AG04450 (cell line): ENCODE results near the gene EGR1. TPM values are rescaled to one million over a fixed set of nuclear protein-coding genes. Genes with fewer than 3 reads are reported as not detected.

Experiments
- CTCF ChIA-PET: fragments of 300-600, 350-600 bp; formaldehyde crosslinking; extraction: SDS; loops from one replicate; lab custom pipeline; 2022; ENCODE audit warnings: antibody characterized with exemption, inconsistent platforms; lab: Charles Lee
- POLR2A ChIA-PET: fragments of 350-600 bp; formaldehyde crosslinking; extraction: SDS; loops from one replicate; lab custom pipeline; 2021; ENCODE audit warnings: antibody characterized with exemption, inconsistent platforms; lab: Yijun Ruan, JAX
- DNase-seq: peaks from one replicate; pipeline ENCODE4 v3.0.0-alpha.2; 2011; ENCODE audit warnings: low read depth, low spot score
- H3K27ac ChIP-seq: one replicate; pipeline ENCODE4 v1.5.1; 2012; ENCODE audit warnings: low read depth, low read length, control low read depth
- H3K27me3 ChIP-seq: one replicate; pipeline ENCODE4 v1.6.0; 2012; ENCODE audit warnings: low read length; ENCODE audit not compliant: control insufficient read depth, insufficient read depth
- H3K4me3 ChIP-seq: 2 replicates; pipeline ENCODE4 v1.5.1; 2011; ENCODE audit warnings: mild to moderate bottlenecking, low read depth, low read length, control low read depth
- H3K9me3 ChIP-seq: 2 replicates; pipeline ENCODE4 v1.5.1; 2012; ENCODE audit warnings: low read length; ENCODE audit not compliant: control insufficient read depth, insufficient read depth
- CTCF ChIP-seq: IDR thresholded peaks from 2 replicates; pipeline ENCODE4 v1.5.1; 2011; ENCODE audit warnings: low read depth, low read length, control low read depth, inconsistent platforms
- polyA plus RNA-seq: library from polyadenylated mRNA; depleted of rRNA; stranded (reverse); fragments of >200 nt; gene quantifications from 2 replicates; pipeline ENCODE4 v1.2.3, GENCODE V29; 2011

Gene EGR1
- polyA plus RNA-seq, 1 experiment, result 17.0 TPM

GRCh38 chr5:138461343-138462125 lies 3.7 kb upstream of the EGR1 start:
- POLR2A ChIA-PET, result no interaction called here
- H3K27ac ChIP-seq, result no peak overlapping the region
- no peaks in the 10 kb centered on the region; the same call in 1 of the 2 replicates for H3K9me3 ChIP-seq
- H3K4me3 ChIP-seq, result no peak overlapping the region
- H3K27me3 ChIP-seq, result no peaks in the 10 kb centered on the region
- CTCF ChIA-PET, result interaction anchor here (1.9 to 3.6 kb wide), 2 partner anchors 11 to 42 kb away, joined by 6 to 28 read pairs; no protein-coding TSS in a partner anchor
- TF ChIP-seq CTCF, result no peak
- DNase-seq, result peak; percentile 36

- POLR2A ChIA-PET, result interaction anchor here (0.7 to 2.9 kb wide), 5 partner anchors 14 to 125 kb away, joined by 3 to 13 read pairs (median 5); partner anchors contain the start of genes FAM53C, HSPA9 and REEP2
- TF ChIP-seq CTCF, result 0 out of 2 replicates have a peak, but pooled peaks have one; percentile 8
- Histone ChIP-seq H3K9me3 (peaks cover 8% of the 10 kb centered on the region; the same call in 1 of the 2 replicates), H3K4me3 (peak overlapping the region; percentile 68), H3K27me3 (no peaks in the 10 kb centered on the region), H3K27ac (peak overlapping the region; percentile 90)
- CTCF ChIA-PET, result interaction anchor here (0.6 to 3.6 kb wide), 8 partner anchors 11 to 653 kb away, joined by 3 to 32 read pairs (median 8); no protein-coding TSS in a partner anchor
- no peak for DNase-seq
Measured at GRCh38 chr5:138463419-138464007, 1.8 kb upstream of the EGR1 start.

GRCh38 chr5:138464008-138464387 lies 1.3 kb upstream of the EGR1 start:
- DNase-seq, result peak; percentile 93
- H3K4me3 ChIP-seq, result peak overlapping the region; percentile 94
- ChIA-PET POLR2A (interaction anchor here (0.7 to 2.9 kb wide), 7 partner anchors 14 to 126 kb away, joined by 3 to 26 read pairs (median 6); partner anchors contain the start of genes FAM53C, HSPA9 and REEP2), CTCF (interaction anchor here (0.7 to 3.4 kb wide), 10 partner anchors 12 to 652 kb away, joined by 3 to 32 read pairs (median 6); partner anchors contain the start of genes KDM3B and REEP2)
- peak overlapping the region; percentile 96 for H3K27ac ChIP-seq
- H3K9me3 ChIP-seq, result peaks cover 8% of the 10 kb centered on the region; the same call in 1 of the 2 replicates
- H3K27me3 ChIP-seq, result no peaks in the 10 kb centered on the region
- peak; percentile 74 for TF ChIP-seq CTCF

- Histone ChIP-seq H3K9me3 (peaks cover 8% of the 10 kb centered on the region; the same call in 1 of the 2 replicates), H3K27ac (peak overlapping the region; percentile 96), H3K27me3 (no peaks in the 10 kb centered on the region), H3K4me3 (peak overlapping the region; percentile 94)
- no peak for TF ChIP-seq CTCF
- POLR2A ChIA-PET, result interaction anchor here (0.8 to 2.9 kb wide), 13 partner anchors 9 to 127 kb away, joined by 3 to 26 read pairs (median 7); partner anchors contain the start of genes ETF1, FAM53C, HSPA9 and REEP2
- DNase-seq, result peak; percentile 99
- CTCF ChIA-PET, result interaction anchor here (1.0 to 3.4 kb wide), 10 partner anchors 9 to 112 kb away, joined by 3 to 32 read pairs (median 6); partner anchors contain the start of genes KDM3B and REEP2
Measured at GRCh38 chr5:138464388-138465260, 655 bp upstream of the EGR1 start.
